Cardiac fibroblast (primary cell): Measurements from ENCODE around the gene CDCA7.
A peak's percentile ranks its signal among the peaks of the same experiment; 100 is the strongest.
"Not testable (repeated sequence)": the region's sequence is repeated elsewhere in the genome, so short reads cannot be mapped to it uniquely, and the experiment has no call there.

Source experiments
- DNase-seq, 2 donors: peaks; one replicate each; pipeline versions ENCODE4 v3.0.0 to v3.0.0-alpha.2; 2010; ENCODE audit warnings: low read depth in 2 of 2
- H3K4me3 ChIP-seq, 2 donors: replicated peaks in 1 of 2; 1 replicate in 1 of 2; 2 replicates in 1 of 2; pipeline ENCODE4 v1.5.1; 2011; ENCODE audit warnings: low read depth in 2 of 2, low read length in 2 of 2, mild to moderate bottlenecking in 2 of 2, moderate library complexity in 1 of 2
- TF ChIP-seq, protein P1 (sequence below): IDR thresholded peaks from one replicate; pipeline ENCODE4 v1.5.1; 2011; ENCODE audit warnings: low read depth, mild to moderate bottlenecking, low read length, inconsistent platforms

CDCA7 gene

DNA sequence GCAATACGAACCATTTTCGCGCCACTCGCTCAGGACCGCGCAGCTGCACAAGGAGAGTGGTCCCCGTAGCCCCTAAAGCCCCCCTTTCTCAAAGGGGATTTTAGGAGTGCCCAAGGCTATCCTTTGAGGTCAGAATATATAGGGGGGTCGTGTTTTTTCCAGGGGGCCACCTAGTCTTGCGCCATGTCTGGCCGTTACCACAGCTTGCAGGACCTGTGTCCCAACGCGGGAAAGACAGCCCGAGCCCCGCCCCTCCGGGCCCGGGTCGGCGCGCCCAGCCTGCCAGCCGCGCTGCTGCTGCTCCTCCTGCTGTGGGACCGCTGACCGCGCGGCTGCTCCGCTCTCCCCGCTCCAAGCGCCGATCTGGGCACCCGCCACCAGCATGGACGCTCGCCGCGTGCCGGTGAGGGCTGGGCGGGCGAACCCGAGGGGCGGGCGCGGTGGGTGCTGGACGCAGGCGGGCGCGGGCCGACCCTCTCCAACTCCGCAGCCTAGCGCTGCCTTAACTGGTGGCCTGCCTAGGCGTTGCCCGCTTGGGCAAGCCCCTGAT, at the start of gene CDCA7:
CDCA7 (plus strand) TSS at position 291 of the 550 bp plus-strand sequence; CDS start at position 383, 92 bp downstream.
- H3K4me3 ChIP-seq = peak within 1 kb of the TSS; percentile 69 to 88
- peak; percentile 42 to 66 for DNase-seq
- TF ChIP-seq, protein P1, sequence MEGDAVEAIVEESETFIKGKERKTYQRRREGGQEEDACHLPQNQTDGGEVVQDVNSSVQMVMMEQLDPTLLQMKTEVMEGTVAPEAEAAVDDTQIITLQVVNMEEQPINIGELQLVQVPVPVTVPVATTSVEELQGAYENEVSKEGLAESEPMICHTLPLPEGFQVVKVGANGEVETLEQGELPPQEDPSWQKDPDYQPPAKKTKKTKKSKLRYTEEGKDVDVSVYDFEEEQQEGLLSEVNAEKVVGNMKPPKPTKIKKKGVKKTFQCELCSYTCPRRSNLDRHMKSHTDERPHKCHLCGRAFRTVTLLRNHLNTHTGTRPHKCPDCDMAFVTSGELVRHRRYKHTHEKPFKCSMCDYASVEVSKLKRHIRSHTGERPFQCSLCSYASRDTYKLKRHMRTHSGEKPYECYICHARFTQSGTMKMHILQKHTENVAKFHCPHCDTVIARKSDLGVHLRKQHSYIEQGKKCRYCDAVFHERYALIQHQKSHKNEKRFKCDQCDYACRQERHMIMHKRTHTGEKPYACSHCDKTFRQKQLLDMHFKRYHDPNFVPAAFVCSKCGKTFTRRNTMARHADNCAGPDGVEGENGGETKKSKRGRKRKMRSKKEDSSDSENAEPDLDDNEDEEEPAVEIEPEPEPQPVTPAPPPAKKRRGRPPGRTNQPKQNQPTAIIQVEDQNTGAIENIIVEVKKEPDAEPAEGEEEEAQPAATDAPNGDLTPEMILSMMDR = no peak

DNA sequence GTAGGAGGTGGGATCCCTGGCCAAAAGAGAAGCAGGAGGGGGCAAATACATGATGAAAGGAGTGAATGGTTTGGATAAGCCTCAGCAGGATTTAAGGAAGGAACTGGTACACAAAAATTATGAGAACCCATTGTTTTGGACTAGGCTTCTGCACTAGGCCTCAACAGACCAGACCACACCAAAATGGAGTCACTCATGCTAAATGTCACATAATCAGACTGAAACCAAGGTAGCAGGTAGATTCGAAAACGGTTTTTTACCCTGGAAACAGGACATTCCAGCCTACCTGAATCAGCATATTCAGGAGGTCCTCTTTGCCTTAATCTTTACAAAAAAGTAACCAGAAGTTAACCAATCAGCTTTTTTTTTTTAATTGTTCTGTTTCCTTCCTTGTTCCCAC, 49.4 kb upstream of the CDCA7 start:
- H3K4me3 ChIP-seq = no peak overlapping the region
- no peak for DNase-seq
- TF ChIP-seq, protein P1 = no peak

- DNase-seq = peak in 1 of 2 donors; percentile 32
- TF ChIP-seq, protein P1 = no peak
- no peak overlapping the region for H3K4me3 ChIP-seq
Measured at GRCh38 chr2:173307293-173307692, 47.4 kb upstream of the CDCA7 start.

- not testable (repeated sequence) for DNase-seq, H3K4me3 ChIP-seq
Measured at GRCh38 chr2:173309370-173309769, 45.3 kb upstream of the CDCA7 start.

- H3K4me3 ChIP-seq = no peak overlapping the region
- TF ChIP-seq, protein P1 = no peak
- no peak for DNase-seq
Measured at GRCh38 chr2:173311844-173312606, 42.6 kb upstream of the CDCA7 start.

- peak in 1 of 2 donors; percentile 16 for DNase-seq
- no peak overlapping the region for H3K4me3 ChIP-seq
- TF ChIP-seq, protein P1 = no peak
Measured at GRCh38 chr2:173323371-173323770, 31.3 kb upstream of the CDCA7 start.

GRCh38 chr2:173326806-173327205, 27.9 kb upstream of the CDCA7 start:
- TF ChIP-seq, protein P1 = no peak
- peak in 1 of 2 donors; percentile 18 for DNase-seq
- no peak overlapping the region for H3K4me3 ChIP-seq
